SK-N-SH (cell line): ENCODE data around the gene LRRC73. TPM values are rescaled to one million over a fixed set of nuclear protein-coding genes. Genes with fewer than 3 reads are reported as not detected.
"Not testable (repeated sequence)": the region's sequence is repeated elsewhere in the genome, so short reads cannot be mapped to it uniquely, and the experiment has no call there.

Experiments
- CTCF ChIA-PET: fragments of 300-600, 350-600 bp; formaldehyde crosslinking; extraction: SDS; loops from one replicate; lab custom pipeline; 2021; lab: Yijun Ruan, JAX
- POLR2A ChIA-PET: fragments of 350-600 bp; sonication (Branson Sonifier 250); formaldehyde crosslinking; extraction: SDS; loops from one replicate; lab custom pipeline; 2020; ENCODE audit warnings: antibody characterized with exemption, inconsistent platforms; lab: Yijun Ruan, JAX
- DNase-seq: peaks from one replicate; pipeline ENCODE4 v3.0.0; 2012
- H2AFZ ChIP-seq: fragments of 200-600 bp; sonication (generic); 2 replicates; pipeline ENCODE4 v1.8.1; 2016; ENCODE audit warnings: antibody characterized with exemption, mild to moderate bottlenecking, low read depth
- H3F3A ChIP-seq: fragments of 200-600 bp; sonication (generic); replicated peaks from 2 replicates; pipeline ENCODE3; 2016; ENCODE audit warnings: antibody characterized with exemption, mild to moderate bottlenecking; ENCODE audit not compliant: insufficient read depth
- H3K27ac ChIP-seq, 2 experiments: fragments of 200-500 bp in 1 of 2; fragments of 200-600 bp in 1 of 2; sonication (Bioruptor generic) in 1 of 2; sonication (generic), shearing (Covaris generic) in 1 of 2; 2 replicates each; pipeline versions ENCODE4 v1.5.1 to v1.6.1; 2014 to 2016; ENCODE audit warnings: low read depth in 2 of 2, inconsistent platforms in 1 of 2, low read length in 1 of 2, mild to moderate bottlenecking in 1 of 2, mixed read lengths in 1 of 2
- H3K27me3 ChIP-seq: fragments of 200-600 bp; sonication (generic), shearing (Covaris generic); 2 replicates; pipeline ENCODE4 v1.6.1; 2016; ENCODE audit warnings: mixed run types; ENCODE audit not compliant: insufficient read depth
- H3K36me3 ChIP-seq, 2 experiments: fragments of 200-500 bp in 1 of 2; fragments of 200-600 bp in 1 of 2; sonication (Bioruptor generic) in 1 of 2; sonication (generic) in 1 of 2; replicated peaks in 1 of 2; 2 replicates each; pipeline versions ENCODE3 to v1.5.1; 2014 to 2016; ENCODE audit warnings: low read length in 1 of 2, mild to moderate bottlenecking in 1 of 2; ENCODE audit not compliant: insufficient read depth in 2 of 2, control insufficient read depth in 1 of 2
- H3K4me1 ChIP-seq, 2 experiments: fragments of 200-500 bp in 1 of 2; fragments of 200-600 bp in 1 of 2; sonication (Bioruptor generic) in 1 of 2; sonication (generic), shearing (Covaris generic) in 1 of 2; 2 replicates each; pipeline versions ENCODE4 v1.5.1 to v1.6.1; 2014 to 2016; ENCODE audit warnings: low read depth in 1 of 2, low read length in 1 of 2, mixed run types in 1 of 2; ENCODE audit not compliant: insufficient read depth in 2 of 2, control insufficient read depth in 1 of 2
- H3K4me2 ChIP-seq: fragments of 200-600 bp; sonication (generic), shearing (Covaris generic); 2 replicates; pipeline ENCODE4 v1.6.1; 2017; ENCODE audit warnings: mixed run types
- H3K4me3 ChIP-seq, 2 experiments: fragments of 200-500 bp in 1 of 2; fragments of 200-600 bp in 1 of 2; sonication (Bioruptor generic) in 1 of 2; sonication (generic), shearing (Covaris generic) in 1 of 2; 2 replicates each; pipeline versions ENCODE4 v1.5.1 to v1.8.1; 2014 to 2016; ENCODE audit warnings: low read depth in 2 of 2, inconsistent platforms in 1 of 2, low read length in 1 of 2, mild to moderate bottlenecking in 1 of 2, mixed read lengths in 1 of 2, moderate library complexity in 1 of 2
- H3K79me2 ChIP-seq: fragments of 200-600 bp; sonication (generic); 2 replicates; pipeline ENCODE4 v1.8.1; 2017; ENCODE audit warnings: mild to moderate bottlenecking; ENCODE audit not compliant: insufficient read depth
- H3K9ac ChIP-seq: fragments of 200-600 bp; sonication (generic); 2 replicates; pipeline ENCODE4 v1.6.1; 2017; ENCODE audit warnings: mixed run types
- H3K9me2 ChIP-seq: fragments of 200-600 bp; sonication (generic); 2 replicates; pipeline ENCODE4 v1.6.1; 2017; ENCODE audit warnings: mixed run types
- H3K9me3 ChIP-seq: fragments of 200-600 bp; sonication (generic); 2 replicates; pipeline ENCODE4 v1.6.1; 2017; ENCODE audit warnings: mixed run types, mild to moderate bottlenecking, moderate library complexity
- H4K20me1 ChIP-seq: fragments of 200-600 bp; sonication (generic); 2 replicates; pipeline ENCODE4 v1.6.1; 2017; ENCODE audit warnings: mild to moderate bottlenecking, mixed run types; ENCODE audit not compliant: insufficient read depth
- EZH2phosphoT487 ChIP-seq: fragments of 200-600 bp; sonication (generic); IDR thresholded peaks from 2 replicates; pipeline ENCODE4 v1.6.1; 2017; ENCODE audit warnings: low read depth, mixed run types, mild to moderate bottlenecking, antibody characterized with exemption, moderate library complexity, borderline replicate concordance
- NFIC ChIP-seq: IDR thresholded peaks from 2 replicates; pipeline ENCODE4 v1.4.0; 2012; ENCODE audit warnings: borderline replicate concordance
- NRF1 ChIP-seq: IDR thresholded peaks from 2 replicates; pipeline ENCODE4 v1.6.1; 2012; ENCODE audit warnings: low read depth, mild to moderate bottlenecking, low read length
- RAD21 ChIP-seq: IDR thresholded peaks from 2 replicates; pipeline ENCODE4 v1.6.1; 2012; ENCODE audit warnings: mild to moderate bottlenecking, low read length
- RCOR1 ChIP-seq: fragments of 150-350 bp; IDR thresholded peaks from 2 replicates; pipeline ENCODE4 v1.6.1; 2017; ENCODE audit warnings: antibody characterized with exemption, low read length
- RFX5 ChIP-seq: IDR thresholded peaks from 2 replicates; pipeline ENCODE4 v1.6.1; 2012; ENCODE audit warnings: mild to moderate bottlenecking, improper control_type of control experiment, low read length
- SIN3A ChIP-seq: IDR thresholded peaks from 2 replicates; pipeline ENCODE4 v1.6.1; 2012; ENCODE audit warnings: low read depth, mild to moderate bottlenecking, low read length, moderate library complexity, borderline replicate concordance
- SMC3 ChIP-seq: IDR thresholded peaks from 2 replicates; pipeline ENCODE4 v1.6.1; 2012; ENCODE audit warnings: low read depth, low read length, improper control_type of control experiment
- TEAD4 ChIP-seq: IDR thresholded peaks from 2 replicates; pipeline ENCODE4 v1.4.0; 2012; ENCODE audit warnings: mild to moderate bottlenecking, borderline replicate concordance; ENCODE audit not compliant: insufficient read depth
- ZBTB33 ChIP-seq: IDR thresholded peaks from 2 replicates; pipeline ENCODE4 v1.4.0; 2012; ENCODE audit warnings: low read depth, borderline replicate concordance
- WGBS: methylation state at CpG from one replicate; pipeline ENCODE4 v1.1.6; 2017; ENCODE audit warnings: low lambda C conversion rate; 5-methylcytosine and 5-hydroxymethylcytosine counted together
- polyA plus RNA-seq, 3 experiments: library from polyadenylated mRNA; depleted of rRNA; stranded (reverse); fragments of >200 nt; gene quantifications; 2 replicates each; pipeline ENCODE4 v1.2.3, GENCODE V29; 2012

Gene LRRC73
- polyA plus RNA-seq, 1 of the 3 experiments (the other 2 are of a cell fraction), result 0.89 TPM

DNA sequence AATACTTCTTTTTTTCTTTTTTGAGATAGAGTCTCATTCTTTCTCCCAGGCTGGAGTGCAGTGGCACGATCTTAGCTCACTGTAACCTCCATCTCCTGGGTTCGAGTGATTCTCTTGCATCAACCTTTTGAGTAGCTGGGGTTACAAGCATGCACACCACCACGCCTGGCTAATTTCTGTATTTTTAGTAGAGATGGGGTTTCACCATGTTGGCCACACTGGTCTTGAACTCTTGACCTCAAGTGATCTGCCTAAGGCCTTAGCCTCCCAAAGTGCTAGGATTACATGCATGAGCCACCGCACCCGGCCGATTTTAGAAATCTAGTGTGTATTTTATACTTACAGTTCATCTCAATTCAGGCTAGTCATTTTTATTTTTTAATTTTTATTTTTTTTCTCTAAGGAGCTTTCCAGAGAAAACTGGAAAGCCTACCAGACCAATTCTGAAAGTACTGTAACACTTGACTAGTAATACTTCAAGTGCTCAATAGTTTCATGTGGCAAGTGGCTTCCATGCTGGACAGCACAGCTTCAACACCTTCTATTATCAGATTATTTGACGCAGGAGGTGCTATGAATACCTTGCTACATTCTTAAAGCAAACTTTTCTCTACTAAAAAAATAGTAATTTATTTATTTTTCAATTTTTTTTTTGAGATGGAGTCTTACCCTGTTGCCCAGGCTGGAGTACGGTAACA, 31.8 kb upstream of the LRRC73 start (continued):
- no peak for TF ChIP-seq NFIC
- no peak for TF ChIP-seq NRF1
- TF ChIP-seq RCOR1, result no peak
- TF ChIP-seq SIN3A, result no peak
- TF ChIP-seq SMC3, result no peak
- TF ChIP-seq, all 33 proteins: peak for 0

GRCh38 chr6:43540507-43540906, 30.4 kb upstream of the LRRC73 start:
- H3K27ac ChIP-seq, result no peak overlapping the region
- no peaks in the 10 kb centered on the region for H3K79me2 ChIP-seq
- H3K4me1 ChIP-seq, result no peaks in the 10 kb centered on the region
- H3K9me2 ChIP-seq, result no peaks in the 10 kb centered on the region
- TF ChIP-seq EZH2phosphoT487, result no peak
- TF ChIP-seq ZBTB33, result no peak
- no peak for TF ChIP-seq NRF1
- TF ChIP-seq RFX5, result no peak
- no peak for TF ChIP-seq RAD21
- TF ChIP-seq SIN3A, result no peak
- no peak for TF ChIP-seq TEAD4
- POLR2A ChIA-PET, result no interaction called here
- no peaks in the 10 kb centered on the region for H3F3A ChIP-seq
- DNase-seq, result no peak
- no peak overlapping the region for H2AFZ ChIP-seq
- WGBS, result 93% methylated on average over 5 of the region's 5 CpGs
- no peaks in the 10 kb centered on the region for H3K27me3 ChIP-seq
- H3K4me2 ChIP-seq, result no peak overlapping the region
- no peaks in the 10 kb centered on the region for H4K20me1 ChIP-seq
- H3K9me3 ChIP-seq, result no peaks in the 10 kb centered on the region
- CTCF ChIA-PET, result no interaction called here
- no peak overlapping the region for H3K9ac ChIP-seq
- peaks cover 35 to 48% of the 10 kb centered on the region in 2 experiments for H3K36me3 ChIP-seq
- H3K4me3 ChIP-seq, result no peak overlapping the region

GRCh38 chr6:43539409-43539808, 29.3 kb upstream of the LRRC73 start:
- H3K9ac ChIP-seq, H3K9me3 ChIP-seq, H3K4me2 ChIP-seq, H3F3A ChIP-seq, H3K27ac ChIP-seq, CTCF ChIA-PET, H3K79me2 ChIP-seq, H3K4me1 ChIP-seq, H4K20me1 ChIP-seq, H2AFZ ChIP-seq, H3K27me3 ChIP-seq, H3K4me3 ChIP-seq, POLR2A ChIA-PET, DNase-seq, H3K9me2 ChIP-seq: not testable (repeated sequence)
- 96% methylated on average over 15 of the region's 20 CpGs for WGBS
- H3K36me3 ChIP-seq, result peaks cover 32 to 41% of the 10 kb centered on the region in 2 experiments

DNA sequence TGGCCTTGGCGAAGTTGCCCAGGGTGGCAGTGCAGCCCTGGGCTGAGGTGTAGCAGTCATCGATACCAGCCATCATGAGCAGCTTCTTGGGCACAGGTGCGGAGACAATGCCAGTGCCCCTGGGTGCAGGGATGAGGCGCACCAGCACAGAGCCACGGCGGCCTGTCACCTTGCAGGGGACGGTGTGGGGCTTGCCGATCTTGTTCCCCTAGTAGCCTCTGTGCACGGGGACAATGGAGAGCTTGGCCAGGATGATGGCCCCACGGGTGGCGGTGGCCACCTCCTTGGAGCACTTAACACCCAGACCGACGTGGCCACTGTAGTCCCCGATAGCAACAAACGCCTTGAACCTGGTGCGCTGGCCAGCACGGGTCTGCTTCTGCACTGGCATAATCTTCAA, 28.8 kb upstream of the LRRC73 start:
- H3K27ac ChIP-seq, H3K4me2 ChIP-seq, POLR2A ChIA-PET, H3K79me2 ChIP-seq, H3K27me3 ChIP-seq, H3K4me3 ChIP-seq, H2AFZ ChIP-seq, CTCF ChIA-PET, H3K9me2 ChIP-seq, H3F3A ChIP-seq, H3K9ac ChIP-seq, H4K20me1 ChIP-seq, H3K4me1 ChIP-seq, H3K9me3 ChIP-seq, DNase-seq: not testable (repeated sequence)
- peaks cover 32 to 39% of the 10 kb centered on the region in 2 experiments for H3K36me3 ChIP-seq
- 95% methylated on average over 4 of the region's 17 CpGs for WGBS
